PFSK-1 (cell line): Measurements from ENCODE around the gene DLGAP5.

Experiments used
- FOXP2 ChIP-seq: optimal IDR thresholded peaks from 2 replicates; pipeline ENCODE3; 2011; ENCODE audit warnings: borderline replicate concordance, control low read depth, inconsistent platforms; ENCODE audit not compliant: insufficient read depth; ENCODE audit errors: extremely low read length, extremely low read depth
- POLR2AphosphoS5 ChIP-seq: IDR thresholded peaks from 2 replicates; pipeline ENCODE4 v1.6.1; 2012; ENCODE audit warnings: low read depth, mild to moderate bottlenecking, control low read depth, low read length, moderate library complexity
- REST ChIP-seq, 2 experiments: IDR thresholded peaks; 2 replicates each; pipeline versions ENCODE4 v1.6.1 to v1.8.0; 2011 to 2012; ENCODE audit warnings: low read depth in 2 of 2, low read length in 2 of 2, control low read depth in 1 of 2, inconsistent platforms in 1 of 2, mild to moderate bottlenecking in 1 of 2, moderate library complexity in 1 of 2; ENCODE audit not compliant: insufficient read depth in 1 of 2
- SIN3A ChIP-seq: IDR thresholded peaks from 2 replicates; pipeline ENCODE4 v1.6.1; 2012; ENCODE audit warnings: mild to moderate bottlenecking, low read length, moderate library complexity, borderline replicate concordance; ENCODE audit not compliant: insufficient read depth
- TAF1 ChIP-seq: IDR thresholded peaks from 2 replicates; pipeline ENCODE4 v1.6.1; 2012; ENCODE audit warnings: low read length, control low read depth, borderline replicate concordance; ENCODE audit not compliant: insufficient read depth

Gene DLGAP5

GRCh38 chr14:55103971-55104954, 87.1 kb downstream of the DLGAP5 start:
- TF ChIP-seq SIN3A = no peak
- TF ChIP-seq POLR2AphosphoS5 = no peak
- no peak for TF ChIP-seq FOXP2
- no peak for TF ChIP-seq REST (IDR thresholded peaks at IDR 0.05; ENCODE audit: insufficient read depth in 1 of 2, low read depth in 2 of 2, low read length in 2 of 2)
- TF ChIP-seq TAF1 = no peak

- TF ChIP-seq FOXP2 (peak; percentile 20), POLR2AphosphoS5 (no peak; the same call in 1 of the 2 replicates), TAF1 (no peak)
Measured at GRCh38 chr14:55103005-55103640, 88.3 kb downstream of the DLGAP5 start.

GRCh38 chr14:55102141-55102621, 89.2 kb downstream of the DLGAP5 start:
- TF ChIP-seq FOXP2 = peak; percentile 96
- no peak for TF ChIP-seq TAF1
- TF ChIP-seq POLR2AphosphoS5 = 0 out of 2 replicates have a peak, but pooled peaks have one; percentile 40
- peak in 1 of 2 experiments; percentile 46; a peak in 1 of 4 replicates for TF ChIP-seq REST (IDR thresholded peaks at IDR 0.05; ENCODE audit: insufficient read depth in 1 of 2, low read depth in 2 of 2, low read length in 2 of 2)
- peak; percentile 74; the same call in 1 of the 2 replicates for TF ChIP-seq SIN3A

GRCh38 chr14:55101698-55102097, 89.7 kb downstream of the DLGAP5 start:
- TF ChIP-seq TAF1 = no peak
- TF ChIP-seq SIN3A = no peak
- TF ChIP-seq POLR2AphosphoS5 = no peak

GRCh38 chr14:55099756-55100155, 91.6 kb downstream of the DLGAP5 start:
- no peak for TF ChIP-seq REST (IDR thresholded peaks at IDR 0.05; ENCODE audit: insufficient read depth in 1 of 2, low read depth in 2 of 2, low read length in 2 of 2)
- no peak for TF ChIP-seq FOXP2
- no peak for TF ChIP-seq POLR2AphosphoS5
- no peak for TF ChIP-seq SIN3A
- TF ChIP-seq TAF1 = no peak
